PC-3 (cell line): ENCODE measurements around the gene PSORS1C2. TPM values are rescaled to one million over a fixed set of nuclear protein-coding genes. Genes with fewer than 3 reads are reported as not detected.

Experiments used
- ATAC-seq: fragments of 200-7000 bp; cut with Tn5 transposase; 2 replicates; pipeline ENCODE4 v1.9.1; 2020; ENCODE audit warnings: mild to moderate bottlenecking, moderate library complexity
- BruUV-seq: library from RNA; stranded (reverse); fragments of 400-500 nt; replicated peaks from 2 replicates; lab custom pipeline; 2021; lab: Mats Ljungman, UMichigan
- CTCF ChIA-PET: fragments of 300-600 bp; sonication (Branson Sonifier 250); formaldehyde crosslinking; loops from one replicate; lab custom pipeline; 2022; ENCODE audit warnings: antibody characterized with exemption; lab: Charles Lee
- POLR2A ChIA-PET: fragments of 300-600 bp; sonication (Branson Sonifier 250); formaldehyde crosslinking; loops from one replicate; lab custom pipeline; 2022; ENCODE audit warnings: antibody characterized with exemption; ENCODE audit not compliant: unreplicated experiment; lab: Charles Lee
- DNase-seq: peaks from one replicate; pipeline ENCODE4 v3.0.0-alpha.2; 2015
- H2AFZ ChIP-seq: fragments of 300-600 bp; sonication (generic); 2 replicates; pipeline ENCODE4 v1.6.0; 2016; ENCODE audit warnings: antibody characterized with exemption, low read length
- H3F3A ChIP-seq: fragments of 300-600 bp; sonication (generic); one replicate; pipeline ENCODE4 v1.6.0; 2017; ENCODE audit warnings: antibody characterized with exemption, low read length, control low read depth, mild to moderate bottlenecking; ENCODE audit not compliant: unreplicated experiment
- H3K27ac ChIP-seq: fragments of 300-600 bp; sonication (generic); 2 replicates; pipeline ENCODE4 v1.5.1; 2016; ENCODE audit warnings: mild to moderate bottlenecking, low read length
- H3K27me3 ChIP-seq: fragments of 300-600 bp; sonication (generic); 2 replicates; pipeline ENCODE4 v1.6.1; 2016; ENCODE audit warnings: low read length, mixed read lengths
- H3K36me3 ChIP-seq: fragments of 300-600 bp; sonication (generic); 2 replicates; pipeline ENCODE4 v1.6.1; 2016; ENCODE audit warnings: low read depth, mixed run types, low read length, mixed read lengths
- H3K4me1 ChIP-seq: fragments of 300-600 bp; sonication (generic); 2 replicates; pipeline ENCODE4 v1.5.1; 2016; ENCODE audit warnings: low read length; ENCODE audit not compliant: insufficient read depth
- H3K4me2 ChIP-seq: fragments of 300-600 bp; sonication (generic); 2 replicates; pipeline ENCODE4 v1.6.0; 2016; ENCODE audit warnings: low read length
- H3K4me3 ChIP-seq: fragments of 300-600 bp; sonication (generic); 2 replicates; pipeline ENCODE4 v1.5.1; 2016; ENCODE audit warnings: mild to moderate bottlenecking, low read length, mixed read lengths
- H3K79me2 ChIP-seq: fragments of 300-600 bp; sonication (generic); 2 replicates; pipeline ENCODE4 v1.6.1; 2017; ENCODE audit warnings: low read length, mixed read lengths
- H3K9ac ChIP-seq: fragments of 300-600 bp; sonication (generic); 2 replicates; pipeline ENCODE4 v1.6.0; 2016; ENCODE audit warnings: mild to moderate bottlenecking, low read length
- H3K9me2 ChIP-seq: fragments of 300-600 bp; sonication (generic); replicated peaks from 2 replicates; pipeline ENCODE4 v1.6.1; 2016; ENCODE audit warnings: mixed run types, low read length, mixed read lengths
- H3K9me3 ChIP-seq: fragments of 300-600 bp; sonication (generic); 2 replicates; pipeline ENCODE4 v1.6.1; 2016; ENCODE audit warnings: low read length, mixed read lengths
- H4K20me1 ChIP-seq: fragments of 300-600 bp; sonication (generic); 2 replicates; pipeline ENCODE4 v1.6.1; 2016; ENCODE audit warnings: low read length, mixed read lengths
- EZH2 ChIP-seq: fragments of 300-600 bp; sonication (generic); IDR thresholded peaks from one replicate; pipeline ENCODE4 v1.6.1; 2017; ENCODE audit warnings: antibody characterized with exemption, mild to moderate bottlenecking, low read length; ENCODE audit not compliant: unreplicated experiment
- EZH2phosphoT487 ChIP-seq: fragments of 300-600 bp; sonication (generic); IDR thresholded peaks from 2 replicates; pipeline ENCODE4 v1.6.1; 2018; ENCODE audit warnings: mild to moderate bottlenecking, antibody characterized with exemption, low read length, borderline replicate concordance
- intact Hi-C: fragments of 100-400 bp; cut with micrococcal nuclease; formaldehyde crosslinking; loops from 2 replicates; pipeline ENCODE4 v1.9.0; 2023
- total RNA-seq: library from RNA; depleted of rRNA; stranded (reverse); fragments of >200 nt; gene quantifications from 2 replicates; pipeline ENCODE4 v1.2.3, GENCODE V29; 2014
- TF ChIP-seq, protein P1 (sequence below): fragments of 300-600 bp; sonication (generic); conservative IDR thresholded peaks from 2 replicates; pipeline ENCODE4 v1.5.1; 2017; ENCODE audit warnings: antibody characterized with exemption, low read depth, mild to moderate bottlenecking, low read length

Gene PSORS1C2
- total RNA-seq, 1 experiment from 2014 or later, result not detected

DNA sequence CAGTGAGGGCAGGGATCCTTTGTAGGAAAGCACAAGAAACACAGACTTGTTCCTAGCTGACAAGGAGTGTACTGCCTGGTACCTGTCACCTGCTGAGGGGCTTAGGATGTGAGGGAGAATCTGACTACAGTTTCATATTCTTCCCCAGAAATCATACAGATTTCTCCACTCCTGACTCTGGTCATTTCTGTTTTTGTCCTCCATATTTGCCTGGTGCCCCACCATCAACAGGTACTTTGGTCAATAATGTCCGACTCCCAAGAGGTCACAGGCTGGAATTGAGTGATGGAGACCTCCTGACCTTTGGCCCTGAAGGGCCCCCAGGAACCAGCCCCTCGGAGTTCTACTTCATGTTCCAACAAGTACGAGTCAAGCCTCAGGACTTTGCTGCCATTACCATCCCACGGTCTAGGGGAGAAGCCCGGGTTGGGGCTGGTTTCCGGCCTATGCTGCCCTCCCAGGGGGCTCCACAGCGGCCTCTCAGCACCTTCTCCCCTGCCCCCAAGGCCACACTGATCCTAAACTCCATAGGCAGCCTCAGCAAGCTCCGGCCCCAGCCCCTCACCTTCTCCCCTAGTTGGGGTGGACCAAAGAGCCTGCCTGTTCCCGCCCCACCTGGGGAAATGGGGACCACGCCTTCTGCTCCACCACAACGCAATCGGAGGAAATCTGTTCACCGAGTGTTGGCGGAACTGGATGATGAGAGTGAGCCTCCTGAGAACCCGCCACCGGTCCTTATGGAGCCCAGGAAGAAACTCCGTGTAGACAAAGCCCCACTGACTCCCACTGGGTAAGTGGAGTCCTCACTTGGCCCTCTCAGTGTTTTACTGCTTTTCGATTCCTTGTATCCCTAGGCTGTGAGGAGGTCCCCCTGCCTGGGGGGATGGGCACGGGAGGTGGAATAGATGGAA is 22.6 kb upstream of the PSORS1C2 start:
- H3K9me3 ChIP-seq, result no peaks in the 10 kb centered on the region
- no TSS peak for BruUV-seq
- ATAC-seq, result no peak

DNA sequence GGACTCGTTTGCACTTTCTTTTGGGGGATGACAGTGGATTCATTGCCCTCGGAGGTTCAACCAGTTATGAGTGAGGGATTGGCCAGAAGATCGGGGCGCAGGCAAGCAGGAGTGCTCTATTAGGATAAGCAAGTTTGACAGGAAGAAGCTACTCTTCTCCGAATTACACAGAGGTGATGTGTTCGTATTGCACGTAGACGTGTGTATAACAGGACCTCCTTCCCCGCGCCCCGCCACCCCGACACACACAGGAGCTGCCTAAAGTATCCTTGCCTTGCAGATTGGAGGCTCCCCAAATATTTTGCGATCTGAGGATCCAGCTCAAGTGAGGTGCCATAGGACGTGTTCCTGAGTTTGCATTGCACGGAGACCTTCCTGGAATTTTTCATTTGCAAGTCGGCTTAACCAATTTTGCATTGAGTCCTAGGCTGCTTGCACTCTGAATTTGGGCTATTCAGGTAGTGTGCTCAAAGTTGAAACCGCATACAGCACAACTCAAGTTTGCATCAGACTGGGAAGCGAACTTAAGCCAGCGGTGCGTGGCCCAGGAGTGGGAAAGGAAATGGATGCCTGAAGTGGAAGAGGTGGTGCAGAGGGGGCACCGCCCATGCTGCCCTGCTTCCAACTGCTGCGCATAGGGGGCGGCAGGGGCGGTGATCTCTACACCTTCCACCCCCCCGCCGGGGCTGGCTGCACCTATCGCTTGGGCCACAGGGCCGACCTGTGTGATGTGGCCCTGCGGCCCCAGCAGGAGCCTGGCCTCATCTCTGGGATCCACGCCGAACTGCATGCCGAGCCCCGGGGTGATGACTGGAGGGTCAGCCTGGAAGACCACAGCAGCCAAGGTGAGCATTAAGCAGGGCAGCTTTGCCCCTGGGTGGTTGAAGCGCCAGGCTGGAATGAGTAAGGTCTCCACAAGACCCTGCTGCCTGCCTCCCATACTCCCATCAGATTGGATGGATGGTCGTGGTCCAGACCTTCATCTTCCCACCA is 20.3 kb upstream of the PSORS1C2 start:
- Histone ChIP-seq H3K9me3 (no peaks in the 10 kb centered on the region), H3K27me3 (no peaks in the 10 kb centered on the region), H3K9me2 (no peaks in the 10 kb centered on the region), H3K79me2 (peaks cover 37% of the 10 kb centered on the region), H3K4me1 (peaks cover 17% of the 10 kb centered on the region), H2AFZ (peak overlapping the region; percentile 94), H4K20me1 (no peaks in the 10 kb centered on the region), H3K9ac (peak overlapping the region; percentile 89), H3K4me3 (peak overlapping the region; percentile 88), H3K27ac (peak overlapping the region; percentile 4; the same call in 1 of the 2 replicates), H3K36me3 (peaks cover 18% of the 10 kb centered on the region; the same call in 1 of the 2 replicates), H3F3A (no peaks in the 10 kb centered on the region), H3K4me2 (peak overlapping the region; percentile 95)
- ChIA-PET POLR2A (interaction anchor here (0.6 to 1.0 kb wide), 2 partner anchors 20 to 35 kb away, joined by 3 to 4 read pairs; no protein-coding TSS in a partner anchor), CTCF (interaction anchor here (0.6 to 0.8 kb wide), 3 partner anchors 44 to 283 kb away, joined by 3 to 9 read pairs (median 5); no protein-coding TSS in a partner anchor)
- DNase-seq (peak; percentile 46), ATAC-seq (peak; percentile 20)
- TF ChIP-seq, protein P1, sequence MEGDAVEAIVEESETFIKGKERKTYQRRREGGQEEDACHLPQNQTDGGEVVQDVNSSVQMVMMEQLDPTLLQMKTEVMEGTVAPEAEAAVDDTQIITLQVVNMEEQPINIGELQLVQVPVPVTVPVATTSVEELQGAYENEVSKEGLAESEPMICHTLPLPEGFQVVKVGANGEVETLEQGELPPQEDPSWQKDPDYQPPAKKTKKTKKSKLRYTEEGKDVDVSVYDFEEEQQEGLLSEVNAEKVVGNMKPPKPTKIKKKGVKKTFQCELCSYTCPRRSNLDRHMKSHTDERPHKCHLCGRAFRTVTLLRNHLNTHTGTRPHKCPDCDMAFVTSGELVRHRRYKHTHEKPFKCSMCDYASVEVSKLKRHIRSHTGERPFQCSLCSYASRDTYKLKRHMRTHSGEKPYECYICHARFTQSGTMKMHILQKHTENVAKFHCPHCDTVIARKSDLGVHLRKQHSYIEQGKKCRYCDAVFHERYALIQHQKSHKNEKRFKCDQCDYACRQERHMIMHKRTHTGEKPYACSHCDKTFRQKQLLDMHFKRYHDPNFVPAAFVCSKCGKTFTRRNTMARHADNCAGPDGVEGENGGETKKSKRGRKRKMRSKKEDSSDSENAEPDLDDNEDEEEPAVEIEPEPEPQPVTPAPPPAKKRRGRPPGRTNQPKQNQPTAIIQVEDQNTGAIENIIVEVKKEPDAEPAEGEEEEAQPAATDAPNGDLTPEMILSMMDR, result no peak
- no peak for TF ChIP-seq EZH2phosphoT487
- no peak for TF ChIP-seq EZH2
- intact Hi-C loops, result loop anchor here (2.0 kb wide), 1 partner anchor 34 kb away; no protein-coding TSS in a partner anchor
- BruUV-seq, result TSS peak; percentile 36

More for the DNA sequence above, 22.6 kb upstream of the PSORS1C2 start:
- no peak overlapping the region for H3K4me3 ChIP-seq
- ChIA-PET CTCF (no interaction called here), POLR2A (no interaction called here)
- no peak overlapping the region for H3K9ac ChIP-seq
- no peak for DNase-seq
- no peaks in the 10 kb centered on the region for H3F3A ChIP-seq
- no peak overlapping the region for H2AFZ ChIP-seq
- H3K4me1 ChIP-seq, result peaks cover 17% of the 10 kb centered on the region
- H3K36me3 ChIP-seq, result peaks cover 12% of the 10 kb centered on the region; the same call in 1 of the 2 replicates
- intact Hi-C loops, result no loop called here
- peaks cover 37% of the 10 kb centered on the region for H3K79me2 ChIP-seq
- TF ChIP-seq, protein P1, result no peak
- TF ChIP-seq EZH2phosphoT487 (no peak), EZH2 (no peak)
- no peaks in the 10 kb centered on the region for H4K20me1 ChIP-seq
- no peak overlapping the region for H3K4me2 ChIP-seq
- H3K27me3 ChIP-seq, result no peaks in the 10 kb centered on the region
- H3K27ac ChIP-seq, result no peak overlapping the region
- no peaks in the 10 kb centered on the region for H3K9me2 ChIP-seq
